GM21825 (cell line): ENCODE results near the gene TBC1D3B.
"Not testable (repeated sequence)": the region's sequence is repeated elsewhere in the genome, so short reads cannot be mapped to it uniquely, and the experiment has no call there.

Experiments used
- ATAC-seq: cut with Tn5 transposase; IDR thresholded peaks from one replicate; pipeline ENCODE4 v1.9.1; 2021; ENCODE audit warnings: mild to moderate bottlenecking, moderate library complexity; ENCODE audit not compliant: unreplicated experiment

The TBC1D3B gene

DNA sequence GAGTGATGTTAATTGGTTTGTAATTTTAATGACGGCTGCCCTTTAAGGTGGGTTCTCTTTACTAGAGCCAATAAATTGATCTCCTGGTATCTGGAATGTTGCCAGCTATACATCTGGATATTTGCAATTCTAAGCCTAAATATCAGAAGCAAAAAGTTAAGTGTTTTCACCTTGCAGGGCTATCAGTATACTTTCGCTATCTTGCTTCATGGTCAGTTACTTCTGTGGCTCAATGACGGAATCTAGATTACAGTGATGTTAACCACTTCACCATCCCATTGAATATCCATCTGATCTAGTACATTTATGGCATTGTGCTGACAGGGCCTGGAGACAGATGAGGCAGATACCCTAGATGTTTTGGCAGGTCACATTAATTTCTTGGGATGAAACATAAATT is 44.5 kb downstream of the TBC1D3B start:
- no peak for ATAC-seq

DNA sequence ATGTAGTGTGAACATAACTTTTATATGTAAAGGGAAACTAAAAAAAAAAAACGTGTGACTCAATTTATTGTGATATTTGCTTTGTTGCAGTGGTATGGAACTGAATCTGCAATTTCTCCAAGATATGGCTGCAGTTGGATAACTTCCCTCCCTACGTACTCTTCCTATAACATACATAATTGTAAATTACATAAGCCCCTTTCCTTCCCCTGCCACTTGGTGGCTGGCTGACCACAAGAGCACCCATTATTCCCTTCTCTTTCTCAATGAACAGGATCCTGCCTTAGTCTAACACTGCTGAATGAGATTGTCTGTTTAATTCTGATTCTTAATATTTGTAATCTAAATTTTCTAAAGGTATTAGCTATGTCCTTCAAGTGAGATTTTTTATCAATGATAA is 45.0 kb downstream of the TBC1D3B start:
- no peak for ATAC-seq

DNA sequence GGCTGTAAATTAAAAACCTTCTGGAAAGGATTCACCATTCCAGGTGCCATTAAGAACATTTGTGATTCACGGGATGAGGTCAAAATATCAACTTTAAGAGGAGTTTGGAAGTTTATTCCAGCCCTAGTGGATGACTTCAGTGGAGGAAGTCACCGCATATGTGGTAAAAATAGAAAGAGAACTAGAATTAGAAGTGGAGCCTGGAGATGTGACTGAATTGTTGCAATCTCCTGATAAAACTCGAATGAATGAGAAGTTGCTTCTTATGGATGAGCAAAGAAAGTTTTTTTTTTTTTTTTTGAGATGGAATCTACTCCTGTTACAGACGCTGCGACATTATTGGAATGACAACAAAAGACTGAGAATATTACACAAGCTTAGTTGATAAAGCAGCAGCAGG is 46.1 kb downstream of the TBC1D3B start:
- ATAC-seq: no peak

DNA sequence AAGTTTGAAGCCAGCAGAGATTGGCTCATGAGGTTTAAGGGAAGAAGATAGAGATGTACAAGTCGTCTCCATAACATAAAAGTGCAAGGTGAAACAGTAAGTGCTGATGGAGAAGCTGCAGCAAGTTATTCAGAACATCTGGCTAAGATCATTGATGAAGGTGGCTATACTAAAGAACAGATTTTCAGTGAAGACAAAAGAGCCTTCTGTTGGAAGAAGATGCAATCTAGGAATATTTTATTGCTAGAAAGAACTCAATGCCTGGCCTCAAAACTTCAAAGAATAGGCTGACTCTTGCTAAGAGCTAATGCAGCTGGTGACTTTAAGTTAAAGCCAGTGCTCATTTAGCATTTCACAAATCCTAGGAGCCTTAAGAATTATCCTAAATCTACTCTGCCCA is 46.8 kb downstream of the TBC1D3B start:
- ATAC-seq: no peak

DNA sequence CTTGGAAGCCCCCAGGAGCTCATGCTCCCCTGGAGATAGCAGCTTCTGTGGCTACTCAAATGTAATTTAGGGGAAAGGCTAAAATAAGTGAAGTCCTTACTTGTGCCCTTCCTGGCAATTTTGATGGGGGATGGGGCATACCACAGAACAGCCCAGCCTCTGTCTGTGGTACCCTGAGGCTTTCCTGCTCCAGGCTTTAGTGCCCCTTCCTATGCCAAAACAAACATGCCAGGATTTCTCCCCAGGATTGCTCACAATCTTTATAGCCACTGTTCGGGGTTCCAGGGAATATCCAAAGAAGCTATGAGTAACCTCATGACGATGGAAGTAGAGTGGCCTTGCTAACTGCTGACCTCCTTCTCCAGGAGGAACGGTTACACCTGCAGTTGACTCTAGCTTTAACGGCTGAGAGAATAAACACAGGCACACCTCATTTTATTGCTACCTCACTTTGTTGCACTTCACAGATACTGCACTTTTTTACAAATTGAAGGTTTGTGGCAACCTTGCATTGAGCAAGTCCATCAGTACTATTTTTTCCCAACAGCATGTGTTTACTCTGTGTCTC is 47.9 kb downstream of the TBC1D3B start:
- no peak for ATAC-seq

DNA sequence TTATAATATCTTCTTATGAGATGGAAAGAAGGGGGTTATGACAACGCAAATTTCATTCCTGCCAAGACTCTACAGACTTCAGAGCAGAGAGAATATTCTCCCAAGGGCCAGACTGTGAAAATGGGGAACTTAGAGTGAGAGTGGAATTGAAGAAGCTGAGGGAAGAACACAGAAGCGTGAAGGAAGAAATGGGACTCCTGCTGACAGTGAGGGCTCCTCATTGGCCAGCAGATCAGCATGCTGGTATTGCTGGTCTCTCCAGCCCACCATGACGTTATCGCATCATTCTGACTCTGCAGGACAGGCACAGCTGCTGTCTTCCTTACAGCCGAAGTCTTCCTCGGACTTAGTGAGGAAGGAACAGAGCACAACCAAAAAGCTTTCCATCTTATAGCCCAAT is 48.5 kb downstream of the TBC1D3B start:
- ATAC-seq: no peak

DNA sequence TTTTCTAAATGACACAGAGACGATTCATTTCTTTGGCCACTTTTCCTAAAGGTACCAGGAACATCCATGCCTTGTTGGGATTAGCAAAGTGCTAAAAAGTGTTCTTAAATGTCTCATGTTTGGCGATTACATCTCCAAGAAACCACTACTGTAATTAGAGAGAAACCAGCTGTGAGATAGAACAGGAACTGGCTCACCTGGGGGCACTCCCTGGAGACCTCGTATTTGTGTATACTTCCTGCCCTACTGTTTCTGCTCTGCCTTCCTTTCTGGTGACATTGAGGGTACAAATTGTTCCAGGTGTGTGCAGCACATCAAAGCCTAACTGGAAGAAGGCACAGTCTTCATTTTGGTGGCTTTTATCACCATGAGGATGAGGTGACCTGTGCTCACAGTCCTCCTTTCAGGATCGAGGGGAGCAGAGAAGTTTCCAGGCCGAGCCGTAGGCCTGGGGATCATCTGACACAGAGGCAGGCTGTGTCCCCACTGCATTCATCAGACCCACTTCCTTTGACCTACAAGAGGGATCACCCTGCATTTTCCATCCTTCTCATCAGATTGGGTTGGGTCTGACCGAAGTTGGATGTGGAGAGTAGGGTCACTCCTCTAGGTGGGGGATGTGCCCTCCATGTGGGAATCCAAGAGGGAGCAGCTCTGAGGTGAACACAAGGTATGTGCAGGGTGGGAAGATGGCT is 49.1 kb downstream of the TBC1D3B start:
- peak; percentile 43 for ATAC-seq

DNA sequence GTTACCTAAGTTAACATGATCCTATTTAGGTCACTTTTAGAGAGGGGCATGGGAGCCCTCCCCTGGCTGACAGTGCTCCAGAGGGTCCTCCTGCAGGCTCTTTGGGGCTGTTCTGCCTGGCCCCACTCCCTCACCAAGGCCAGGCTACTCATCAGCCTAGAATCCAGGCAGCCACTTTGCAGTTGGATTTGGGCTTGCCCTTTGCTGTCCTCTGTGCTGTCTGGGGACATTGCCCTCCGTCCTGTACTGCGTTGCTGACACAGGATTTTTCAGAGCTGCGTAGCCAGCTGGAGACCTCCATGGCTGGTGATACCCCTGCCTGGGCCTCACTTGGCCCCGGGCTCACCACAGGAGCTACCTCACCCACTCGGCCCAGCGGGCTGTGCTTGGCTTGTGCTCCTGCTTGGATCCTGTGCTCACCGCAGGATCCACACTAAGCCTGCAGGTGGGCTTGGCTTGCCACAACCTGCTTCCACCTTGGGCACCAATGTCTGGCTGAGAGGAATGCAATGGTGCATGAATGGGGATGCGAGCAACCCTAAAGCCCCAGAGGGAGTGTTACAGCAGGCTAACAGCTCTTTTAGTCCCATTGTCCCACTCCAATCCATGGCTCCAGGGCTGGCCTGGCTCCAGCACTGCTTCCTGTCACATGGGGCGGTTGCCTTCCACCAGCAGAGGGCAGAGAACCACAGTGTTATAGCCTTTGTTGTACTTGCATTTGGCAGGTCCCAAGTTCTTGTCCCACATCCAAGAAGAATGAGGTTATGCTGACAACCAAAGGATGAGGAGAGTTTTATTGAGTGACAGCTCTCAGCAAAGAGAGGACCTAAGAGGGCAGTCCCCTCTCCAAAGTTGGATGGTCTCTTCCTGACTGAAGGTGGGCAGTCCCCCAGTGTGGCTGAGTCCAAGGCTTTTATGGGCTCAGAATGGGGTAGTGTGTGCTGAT is 51.3 kb downstream of the TBC1D3B start:
- ATAC-seq: no peak

DNA sequence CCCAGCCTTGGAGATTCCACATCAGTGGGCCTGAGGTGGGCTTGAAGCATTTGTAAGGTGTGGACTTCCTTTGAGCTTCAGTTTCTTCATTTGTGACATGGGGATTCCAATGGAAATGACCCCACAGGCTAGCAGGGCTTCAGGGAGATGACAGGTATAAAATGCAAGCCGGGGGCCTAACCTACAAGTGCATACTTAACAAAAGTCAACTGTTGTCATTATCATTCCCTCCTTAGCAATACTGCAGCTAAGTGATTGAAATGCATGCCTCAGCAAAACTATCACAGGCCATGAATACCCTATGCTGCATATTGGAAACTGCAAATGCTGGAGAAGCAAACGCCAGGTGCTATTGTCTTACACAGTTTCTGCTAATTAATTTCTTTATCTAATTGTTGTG is 53.0 kb downstream of the TBC1D3B start:
- ATAC-seq: no peak

DNA sequence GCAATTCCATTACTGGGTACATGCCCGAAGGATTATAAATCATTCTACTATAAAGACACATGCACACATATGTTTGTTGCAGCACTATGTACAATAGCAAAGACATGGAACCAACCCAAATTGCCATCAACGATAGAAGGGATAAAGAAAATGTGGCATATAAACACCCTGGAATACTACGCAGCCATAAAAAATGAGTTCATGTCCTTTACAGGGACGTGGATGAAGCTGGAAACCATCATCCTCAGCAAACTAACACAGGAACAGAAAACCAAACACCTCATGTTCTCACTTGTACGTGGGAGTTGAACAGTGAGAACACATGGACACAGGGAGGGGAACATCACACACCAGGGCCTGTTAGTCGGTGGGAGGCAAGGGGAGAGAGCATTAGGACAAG is 55.3 kb downstream of the TBC1D3B start:
- not testable (repeated sequence) for ATAC-seq

DNA sequence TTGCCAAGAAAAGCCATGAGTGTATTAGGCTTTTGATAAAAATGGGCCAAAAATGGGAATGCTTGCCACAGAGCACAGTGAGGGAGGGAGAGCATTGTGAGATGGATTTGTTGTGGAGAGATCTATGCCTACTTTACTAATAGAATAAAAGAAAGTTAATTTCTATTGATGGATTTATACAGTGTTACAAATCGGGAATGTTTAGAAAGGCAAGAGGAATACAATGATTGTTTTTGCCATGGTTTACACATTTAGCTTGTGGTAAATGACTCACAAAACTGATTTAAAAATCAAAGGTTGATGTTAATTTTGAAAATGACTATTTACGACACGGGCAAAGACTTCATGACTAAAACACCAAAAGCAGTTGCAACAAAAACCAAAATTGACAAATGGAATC is 56.2 kb downstream of the TBC1D3B start:
- ATAC-seq: no peak

DNA sequence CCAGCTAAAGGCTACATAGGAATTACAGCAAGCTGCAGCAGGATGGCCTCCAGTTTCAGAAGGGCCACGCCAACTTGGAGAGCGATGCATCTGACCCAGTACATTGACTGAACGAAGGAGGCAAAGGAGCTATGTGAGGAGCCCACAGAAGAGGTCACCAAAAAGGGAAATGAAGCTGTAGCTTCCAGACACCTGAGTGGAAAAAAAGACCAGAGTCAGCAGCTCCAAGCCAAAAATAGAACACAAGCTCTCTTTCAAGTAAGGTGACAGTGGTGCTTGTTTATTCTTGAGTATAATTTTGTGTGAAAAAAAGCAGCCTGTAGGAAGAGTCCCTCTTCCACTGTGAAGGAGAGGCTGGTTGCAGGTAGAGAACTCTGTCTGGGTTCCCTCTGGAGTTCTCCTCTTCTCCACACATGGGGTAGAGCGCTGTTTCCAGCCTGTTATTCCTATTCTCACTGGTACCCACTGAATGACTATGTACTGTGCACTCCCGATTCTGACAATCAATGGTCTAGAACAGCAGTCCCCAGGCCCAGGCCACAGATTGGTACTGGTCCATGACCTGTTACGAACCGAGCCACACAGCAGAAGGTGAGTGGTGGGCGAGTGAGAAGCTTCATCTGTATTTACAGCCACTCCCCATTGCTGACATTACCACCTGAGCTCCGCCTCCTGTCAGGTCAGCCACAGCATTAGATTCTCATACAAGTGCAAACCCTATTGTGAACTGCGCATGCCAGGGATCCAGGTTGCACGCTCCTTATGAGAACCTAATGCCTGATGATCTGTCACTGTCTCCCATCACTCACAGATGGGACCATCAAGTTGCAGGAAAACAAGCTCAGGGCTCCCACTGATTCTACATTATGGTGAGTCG is 57.7 kb downstream of the TBC1D3B start:
- ATAC-seq: no peak

DNA sequence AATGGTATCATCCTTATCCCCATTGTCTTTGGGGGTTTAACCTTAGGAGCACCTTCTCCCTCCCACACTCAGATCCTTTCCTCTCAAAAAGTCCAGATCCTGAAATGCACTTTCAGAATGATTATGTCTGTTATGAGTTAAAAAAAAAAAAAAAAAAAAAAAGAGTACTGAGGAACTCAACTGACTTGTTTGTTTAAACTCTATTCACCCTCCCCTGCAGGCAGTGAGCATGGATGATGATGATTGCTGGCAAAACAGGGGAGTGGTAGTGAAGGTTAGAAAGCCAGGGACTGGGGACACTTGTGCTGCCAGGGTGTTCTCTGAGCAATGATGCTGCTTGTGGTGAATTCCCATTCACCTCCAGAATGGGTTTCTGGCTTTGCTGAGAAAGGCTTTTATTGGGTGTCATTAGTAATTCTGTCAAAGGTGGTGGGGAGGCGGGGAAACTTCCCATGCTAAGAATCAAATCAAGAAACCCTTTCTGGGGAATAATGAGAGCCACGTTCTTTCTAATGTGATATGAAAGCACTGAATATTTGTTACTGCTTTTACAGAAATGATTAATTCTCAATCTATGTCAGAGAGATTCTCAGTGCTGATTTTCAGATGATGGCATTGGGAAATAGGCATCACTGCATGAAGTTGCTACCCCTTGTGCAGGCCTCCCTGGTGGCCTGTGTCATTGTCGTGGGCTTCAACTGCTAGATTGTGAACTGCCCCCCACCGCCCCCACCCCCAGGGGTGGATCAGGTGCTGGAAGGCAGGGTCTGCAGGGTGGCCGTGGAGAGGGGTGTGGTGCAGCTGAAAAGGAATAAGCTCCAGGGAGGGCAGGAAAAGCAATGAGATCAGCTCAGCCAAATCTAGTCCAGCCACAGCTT is 58.7 kb downstream of the TBC1D3B start:
- no peak for ATAC-seq
